MV-4-11 (cell line): ENCODE results near the gene LDB3.
A peak's percentile ranks its signal among the peaks of the same experiment; 100 is the strongest.
"Not testable (repeated sequence)": the region's sequence is repeated elsewhere in the genome, so short reads cannot be mapped to it uniquely, and the experiment has no call there.

Experiments used
- DNase-seq: peaks from one replicate; lab custom pipeline; 2025; lab: John Stamatoyannopoulos, UW

Gene LDB3

DNA sequence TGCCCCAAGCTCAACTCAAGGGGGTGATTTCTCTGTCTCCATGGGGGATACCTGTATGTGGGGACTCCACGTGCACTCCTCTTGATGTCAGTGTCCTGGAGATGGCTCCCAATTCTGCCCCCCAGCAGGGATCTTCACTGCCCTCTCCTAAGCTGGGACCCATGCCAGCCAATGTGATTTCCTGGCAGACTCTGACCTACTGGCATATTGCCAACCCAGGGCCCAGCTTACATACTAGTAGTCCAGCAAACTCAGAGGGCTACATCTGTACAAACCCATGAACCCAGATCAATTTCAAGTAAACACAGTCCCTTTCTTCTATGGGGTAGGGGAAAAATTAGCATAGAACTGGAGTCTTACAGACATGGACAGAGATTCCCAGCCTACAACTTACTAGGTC is 61.9 kb downstream of the LDB3 start:
- DNase-seq, result no peak

DNA sequence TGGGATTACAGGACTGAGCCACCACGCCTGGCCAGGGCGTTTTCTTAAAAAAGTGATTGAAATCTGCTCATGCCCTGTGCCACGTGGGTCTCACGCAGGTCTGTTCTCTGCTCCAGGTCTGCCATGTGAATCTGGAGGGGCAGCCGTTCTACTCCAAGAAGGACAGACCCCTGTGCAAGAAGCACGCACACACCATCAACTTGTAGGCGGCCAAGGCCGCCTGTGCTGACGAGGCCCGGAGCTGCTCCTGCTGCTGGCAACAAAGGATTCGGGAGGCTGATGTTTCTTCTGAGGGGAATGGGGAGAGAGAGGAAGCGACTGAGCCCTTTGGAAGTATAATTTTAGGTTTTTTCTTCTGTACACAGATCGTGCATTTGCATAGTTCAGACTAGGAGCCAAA is 64.5 kb downstream of the LDB3 start:
- no peak for DNase-seq

DNA sequence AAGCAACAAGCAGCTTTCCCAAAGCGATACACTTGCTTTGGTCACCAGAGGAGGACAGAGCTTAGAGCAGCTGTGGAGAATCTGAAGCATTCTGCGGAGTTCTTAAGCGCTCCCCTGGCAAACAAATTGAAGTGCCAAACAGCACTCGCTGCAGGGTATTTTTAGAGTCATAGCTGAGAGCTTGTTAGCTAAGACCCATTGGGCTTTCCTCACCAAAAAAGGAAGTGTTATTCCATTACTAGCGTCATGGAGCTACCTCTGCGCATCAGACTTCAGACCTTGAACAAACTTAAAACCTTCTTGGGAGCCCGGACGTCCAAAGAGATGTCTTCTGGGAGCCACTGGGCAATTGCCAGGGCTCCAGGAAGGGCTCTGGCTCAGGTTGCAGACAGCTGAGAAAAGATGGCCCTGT is 65.0 kb downstream of the LDB3 start:
- DNase-seq, result peak; percentile 24

DNA sequence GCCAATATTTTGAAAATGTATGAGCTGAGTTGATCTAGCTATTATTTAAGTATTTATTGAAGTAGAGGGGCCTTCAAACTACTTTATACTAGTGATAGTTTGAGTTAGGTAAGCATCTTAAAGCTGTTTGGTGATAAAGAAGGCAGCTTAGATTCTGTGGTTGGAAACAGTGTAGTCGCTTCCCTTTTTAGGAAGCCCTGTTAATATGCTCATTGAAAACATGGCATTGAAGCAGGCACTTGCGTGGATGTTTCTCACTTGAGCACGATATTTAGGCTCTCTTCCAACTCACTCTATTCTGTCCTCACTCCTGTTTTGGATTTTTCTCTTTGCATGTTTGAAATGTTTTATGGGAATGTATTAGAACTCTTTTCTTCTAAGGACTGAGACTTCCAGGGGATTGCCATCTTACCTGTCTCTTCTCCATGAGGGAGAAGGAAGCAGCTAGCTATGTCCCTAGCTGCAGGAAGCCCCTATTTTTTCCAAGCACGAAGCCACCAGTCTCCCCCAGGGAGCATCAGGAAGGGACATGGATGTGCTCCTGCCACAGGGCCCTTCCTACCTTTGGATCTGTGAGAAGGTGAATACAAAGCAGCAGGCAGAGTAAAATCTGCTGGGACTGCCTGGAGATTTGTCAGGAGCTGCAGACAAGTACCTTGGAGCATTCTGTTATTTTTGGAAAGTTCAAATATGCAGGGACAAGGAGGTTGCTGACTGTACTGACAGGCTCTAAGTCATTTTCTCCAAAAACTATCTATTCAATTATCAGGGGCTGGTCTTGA is 66.1 kb downstream of the LDB3 start:
- DNase-seq, result peak; percentile 74

DNA sequence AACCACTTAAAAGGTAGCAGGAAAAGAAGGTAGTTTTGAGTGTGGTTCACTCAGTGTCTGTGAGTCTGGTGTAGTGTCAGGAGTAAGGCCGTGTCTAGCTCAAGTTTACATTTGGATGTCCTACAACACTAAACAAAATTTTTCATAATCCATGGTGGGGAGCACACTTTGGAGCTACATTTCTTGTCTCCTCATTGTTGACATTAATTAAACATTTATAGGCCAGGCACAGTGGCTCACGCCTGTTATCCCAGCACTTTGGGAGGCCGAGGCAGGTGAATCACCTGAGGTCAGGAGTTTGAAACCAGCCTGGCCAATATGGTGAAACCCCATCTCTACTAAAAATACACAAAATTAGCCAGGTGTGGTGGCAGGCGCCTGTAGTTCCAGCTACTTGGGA is 67.0 kb downstream of the LDB3 start:
- not testable (repeated sequence) for DNase-seq

DNA sequence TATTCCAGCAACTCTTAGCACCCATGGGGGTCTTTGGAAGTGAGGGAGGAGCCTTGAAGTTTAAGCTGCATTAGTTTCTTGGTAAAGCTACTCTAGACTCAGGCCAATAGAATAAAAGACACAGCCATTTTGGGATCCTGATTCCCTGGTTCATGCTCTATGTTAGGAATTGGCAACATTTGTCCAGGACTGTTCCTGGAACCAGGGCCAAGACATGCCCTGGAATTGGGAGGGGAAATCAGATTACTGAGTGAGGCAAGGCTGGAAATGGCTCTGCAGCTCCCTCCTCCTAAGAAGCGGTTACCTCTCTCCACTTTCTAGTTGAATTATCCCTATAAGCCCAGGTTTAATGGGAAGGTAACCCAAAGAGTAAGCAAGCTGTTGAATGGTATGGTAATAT is 73.9 kb downstream of the LDB3 start:
- DNase-seq, result no peak

DNA sequence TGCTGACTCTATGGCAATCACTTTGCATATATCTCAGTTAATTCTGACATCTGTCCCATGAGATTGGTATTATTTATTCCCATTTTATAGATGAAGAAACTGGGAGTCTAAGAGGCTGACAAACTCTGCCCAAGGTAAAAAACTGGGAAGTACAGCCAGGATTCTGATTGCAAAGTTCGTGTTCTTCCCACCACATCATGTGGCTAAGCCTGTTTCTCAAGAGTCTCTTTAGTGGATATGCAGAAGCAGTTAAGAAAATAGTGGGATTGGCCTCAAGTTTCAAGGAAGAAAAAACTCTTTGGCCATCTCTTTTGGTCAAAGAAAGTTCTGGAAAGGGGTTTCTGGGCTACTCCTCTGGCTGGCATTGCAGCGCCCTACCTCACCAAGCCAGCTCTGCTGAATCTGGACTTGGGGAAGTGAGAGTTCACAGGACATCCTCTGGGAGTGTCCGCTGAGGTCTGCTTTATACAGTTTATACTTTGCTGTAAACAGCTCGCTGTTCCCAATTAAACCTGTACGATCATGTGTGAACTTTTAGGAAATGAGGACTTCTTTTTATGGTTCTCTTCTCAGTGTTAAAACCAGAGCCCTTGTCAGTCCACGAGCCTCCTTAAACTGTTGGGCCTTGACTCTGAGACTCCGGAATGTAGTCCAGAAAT is 75.9 kb downstream of the LDB3 start:
- DNase-seq, result no peak

DNA sequence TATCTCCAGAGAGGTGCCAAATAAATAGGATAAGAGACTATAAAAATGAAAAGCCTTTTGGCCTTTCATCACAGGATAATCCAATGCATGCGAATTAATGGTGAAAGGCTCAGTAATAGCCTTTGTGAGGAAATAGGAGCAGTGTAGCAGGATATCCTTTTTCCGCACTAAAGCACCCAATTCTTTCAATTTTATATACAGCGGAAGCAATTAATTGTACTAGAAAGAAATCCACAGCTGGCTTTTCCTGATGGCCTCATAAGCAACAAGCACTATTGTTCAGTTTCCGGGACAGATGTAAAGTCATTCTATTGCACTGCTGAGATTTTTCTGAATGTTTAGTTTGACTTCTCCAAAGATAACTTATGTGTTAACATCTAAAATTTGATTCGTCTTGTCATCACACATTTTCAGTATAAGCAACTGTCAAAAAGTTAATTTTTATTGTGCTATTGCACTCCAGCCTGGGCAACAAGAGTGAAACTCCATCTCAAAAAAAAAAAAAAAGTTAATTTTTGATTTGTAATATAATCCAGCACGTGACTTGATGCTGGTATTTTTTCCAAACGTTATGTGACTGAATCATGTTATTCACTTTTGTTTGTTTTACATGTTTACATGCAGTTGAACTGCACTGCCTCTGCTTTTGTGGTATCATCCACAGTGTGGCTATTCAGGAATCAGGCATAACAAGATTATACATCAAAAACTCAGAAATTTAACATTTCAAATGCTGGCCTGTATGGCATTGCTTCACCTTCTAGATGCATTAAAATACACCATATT is 79.7 kb downstream of the LDB3 start:
- DNase-seq, result no peak

DNA sequence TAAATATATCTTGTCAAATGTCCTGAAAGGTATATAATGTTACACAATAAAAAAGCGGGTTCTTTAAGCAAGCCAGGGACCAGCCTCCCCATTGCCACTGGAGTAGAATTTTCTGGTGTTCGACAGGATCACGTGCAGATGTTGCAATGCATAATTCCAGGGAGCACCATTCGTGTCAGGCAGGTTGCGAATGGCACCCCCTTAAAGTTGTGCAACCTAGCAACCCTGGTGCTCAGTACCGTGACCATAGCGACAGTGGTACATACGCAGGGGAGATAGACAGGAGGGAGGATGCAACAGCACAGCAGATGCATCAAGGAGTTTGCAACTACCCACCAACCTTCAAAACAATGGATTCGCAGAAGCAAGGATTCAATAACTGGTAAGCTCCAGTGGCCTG is 81.5 kb downstream of the LDB3 start:
- DNase-seq, result no peak

DNA sequence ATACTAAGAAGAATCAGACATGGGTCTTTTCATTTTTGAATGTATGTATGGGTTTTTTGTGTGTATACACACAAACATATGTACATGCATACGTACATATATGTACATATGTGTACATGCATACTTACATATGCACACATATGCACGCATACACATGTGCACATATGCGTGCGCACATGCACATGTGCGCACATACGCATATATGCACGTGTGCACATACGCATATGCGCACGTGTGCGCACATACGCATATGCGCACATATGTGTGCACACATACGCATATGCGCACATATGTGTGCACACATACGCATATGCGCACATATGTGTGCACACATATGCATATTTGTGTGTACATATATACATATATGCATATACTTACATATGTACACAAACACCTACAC is 83.2 kb downstream of the LDB3 start:
- DNase-seq, result no peak

DNA sequence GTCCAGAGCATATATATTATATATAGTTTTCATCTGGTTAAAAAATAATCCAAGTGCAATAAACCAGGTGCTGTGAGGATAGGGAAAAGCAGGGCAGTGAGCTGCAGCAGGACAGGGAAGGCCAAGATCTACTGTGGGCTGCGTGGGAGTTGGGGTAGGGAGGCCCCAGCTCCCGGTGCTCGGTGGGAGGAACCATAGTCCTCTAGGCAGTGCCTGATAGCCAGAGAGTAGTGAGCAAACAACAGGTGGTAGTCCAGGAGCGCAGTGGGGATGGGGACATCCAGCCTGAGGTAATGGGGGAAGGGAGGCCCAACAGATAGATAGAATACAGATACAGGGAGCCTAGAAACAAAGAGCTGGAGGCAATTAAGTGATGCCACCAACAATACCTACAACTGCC is 84.0 kb downstream of the LDB3 start:
- no peak for DNase-seq

DNA sequence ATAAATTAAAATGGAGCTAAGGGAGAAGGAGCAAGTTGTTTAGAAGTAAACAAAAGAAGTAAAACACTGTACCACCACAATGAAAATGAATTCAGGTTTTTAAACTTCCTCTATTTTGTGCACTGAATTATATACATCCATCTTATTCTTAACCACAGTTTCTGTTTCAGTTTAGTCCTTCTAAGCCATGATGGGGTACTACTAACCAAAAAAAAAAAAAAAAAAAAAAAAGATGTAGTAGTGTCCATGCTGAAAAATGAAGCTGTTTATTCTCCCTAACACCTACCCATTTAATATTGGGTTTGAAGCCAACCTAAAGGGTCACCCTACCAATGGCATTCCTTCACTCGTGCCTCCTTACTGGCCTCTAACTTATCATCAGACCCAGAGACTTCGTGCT is 84.7 kb downstream of the LDB3 start:
- DNase-seq, result peak; percentile 78

DNA sequence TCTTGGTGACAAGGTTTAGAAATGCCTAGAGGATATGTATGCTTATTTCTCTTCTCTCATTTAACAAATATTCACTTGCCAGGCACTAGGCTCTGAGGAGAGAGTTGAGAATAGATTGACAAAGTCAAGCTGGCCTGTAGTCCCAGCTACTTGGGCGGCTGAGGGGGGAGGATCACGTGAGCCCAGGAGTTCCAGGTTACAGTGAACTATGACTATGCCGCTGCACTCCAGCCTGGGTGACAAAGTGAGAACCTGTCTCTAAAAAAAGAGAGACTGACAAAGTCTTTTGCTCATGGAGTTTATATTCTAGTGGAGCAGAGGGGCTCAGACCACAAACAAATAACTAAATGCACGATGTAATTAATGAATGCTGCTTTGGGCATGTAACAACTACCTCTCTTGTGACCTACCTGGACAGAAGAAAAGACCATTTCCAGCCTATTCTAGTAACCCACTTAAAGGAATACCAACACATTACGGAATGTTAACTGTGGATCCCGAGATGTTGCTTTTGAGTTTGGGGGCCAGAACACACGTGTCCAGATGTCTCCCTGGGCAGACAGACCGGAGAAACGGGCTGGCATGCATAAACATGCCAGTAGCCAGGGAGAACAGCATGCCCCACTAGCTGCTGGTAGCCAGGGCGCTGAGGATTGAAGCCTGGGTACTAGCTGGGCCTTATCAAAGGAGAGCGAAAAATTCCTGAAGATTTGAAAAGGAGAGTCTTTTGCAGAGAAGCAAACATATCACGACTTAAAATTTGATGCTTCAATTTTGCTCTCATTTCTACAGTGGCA is 85.5 kb downstream of the LDB3 start:
- DNase-seq, result no peak

DNA sequence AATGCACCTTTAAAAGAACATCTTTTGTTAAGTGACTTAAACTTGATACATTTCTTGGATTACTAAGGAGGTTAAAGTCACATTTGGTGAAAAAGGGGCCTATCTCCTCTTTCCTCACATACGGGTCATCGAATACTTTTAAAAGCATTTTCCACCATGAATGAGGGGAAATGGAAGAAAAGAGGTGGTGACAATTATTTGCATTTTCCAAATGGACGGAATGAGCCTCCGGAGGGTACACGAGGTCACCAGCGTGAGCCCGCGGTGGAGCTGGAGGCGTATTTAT is 87.1 kb downstream of the LDB3 start:
- no peak for DNase-seq

DNA sequence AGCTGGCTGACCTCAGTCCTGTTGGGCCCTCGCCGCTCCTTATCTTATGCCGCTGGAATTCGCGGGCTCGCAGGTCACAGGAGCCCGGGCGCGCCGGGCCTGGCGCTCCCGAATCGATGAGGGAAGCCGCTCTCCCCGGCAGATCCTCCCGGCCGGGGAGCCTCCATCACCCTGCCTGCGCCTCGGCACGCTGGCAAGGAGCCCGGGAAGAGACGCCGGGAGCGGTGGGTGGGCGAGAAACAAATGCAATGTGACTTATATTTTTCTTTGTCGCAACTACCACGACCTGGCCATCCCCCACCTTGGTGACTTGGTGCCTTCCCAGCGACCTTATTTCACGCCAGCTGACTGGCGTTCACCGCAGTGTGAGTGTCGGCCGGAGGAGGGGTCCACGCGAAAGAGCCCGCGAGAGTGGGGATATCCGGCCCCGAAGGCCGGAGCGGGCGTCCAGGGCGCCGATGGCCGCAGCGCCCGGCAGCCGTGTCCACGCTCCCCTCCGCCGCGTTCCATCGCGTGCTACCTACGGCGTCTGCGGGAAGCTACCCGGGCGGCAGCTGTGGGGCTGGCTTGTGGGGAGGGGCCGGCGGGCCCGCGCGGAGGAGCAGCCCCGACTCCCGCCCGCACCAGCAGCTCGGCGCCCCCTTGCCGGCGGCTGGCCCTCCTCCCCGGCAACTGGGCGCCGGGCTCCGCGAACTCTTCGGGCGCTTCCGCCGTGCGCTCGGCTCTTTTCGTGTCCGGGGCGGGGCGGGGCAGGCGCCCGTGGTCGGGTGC is 87.6 kb downstream of the LDB3 start:
- peak; percentile 49 for DNase-seq

DNA sequence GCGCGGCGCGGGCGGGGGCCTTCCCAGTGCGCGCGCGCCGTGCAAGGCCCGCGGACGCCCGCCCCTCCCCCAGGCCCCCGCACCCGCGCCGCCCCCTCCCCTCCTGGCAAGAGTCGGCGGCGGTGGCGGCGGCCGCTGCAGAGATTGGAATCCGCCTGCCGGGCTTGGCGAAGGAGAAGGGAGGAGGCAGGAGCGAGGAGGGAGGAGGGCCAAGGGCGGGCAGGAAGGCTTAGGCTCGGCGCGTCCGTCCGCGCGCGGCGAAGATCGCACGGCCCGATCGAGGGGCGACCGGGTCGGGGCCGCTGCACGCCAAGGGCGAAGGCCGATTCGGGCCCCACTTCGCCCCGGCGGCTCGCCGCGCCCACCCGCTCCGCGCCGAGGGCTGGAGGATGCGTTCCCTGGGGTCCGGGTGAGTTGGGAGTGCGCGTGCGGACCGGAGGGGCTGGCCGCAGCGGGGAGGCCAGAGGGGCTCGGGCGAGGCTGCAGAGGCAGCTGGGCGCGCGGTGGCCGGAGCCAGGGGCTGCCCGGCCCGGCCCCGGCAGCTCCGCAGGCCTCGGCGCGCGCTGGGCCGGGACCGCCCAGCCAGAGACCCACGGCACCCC is 88.3 kb downstream of the LDB3 start, which contains the start of gene BMPR1A:
Gene BMPR1A, plus strand, starts transcription at position 109 of the 602 bp plus-strand sequence. CDS start 119,400 bp downstream, outside the sequence.
- DNase-seq, result no peak

DNA sequence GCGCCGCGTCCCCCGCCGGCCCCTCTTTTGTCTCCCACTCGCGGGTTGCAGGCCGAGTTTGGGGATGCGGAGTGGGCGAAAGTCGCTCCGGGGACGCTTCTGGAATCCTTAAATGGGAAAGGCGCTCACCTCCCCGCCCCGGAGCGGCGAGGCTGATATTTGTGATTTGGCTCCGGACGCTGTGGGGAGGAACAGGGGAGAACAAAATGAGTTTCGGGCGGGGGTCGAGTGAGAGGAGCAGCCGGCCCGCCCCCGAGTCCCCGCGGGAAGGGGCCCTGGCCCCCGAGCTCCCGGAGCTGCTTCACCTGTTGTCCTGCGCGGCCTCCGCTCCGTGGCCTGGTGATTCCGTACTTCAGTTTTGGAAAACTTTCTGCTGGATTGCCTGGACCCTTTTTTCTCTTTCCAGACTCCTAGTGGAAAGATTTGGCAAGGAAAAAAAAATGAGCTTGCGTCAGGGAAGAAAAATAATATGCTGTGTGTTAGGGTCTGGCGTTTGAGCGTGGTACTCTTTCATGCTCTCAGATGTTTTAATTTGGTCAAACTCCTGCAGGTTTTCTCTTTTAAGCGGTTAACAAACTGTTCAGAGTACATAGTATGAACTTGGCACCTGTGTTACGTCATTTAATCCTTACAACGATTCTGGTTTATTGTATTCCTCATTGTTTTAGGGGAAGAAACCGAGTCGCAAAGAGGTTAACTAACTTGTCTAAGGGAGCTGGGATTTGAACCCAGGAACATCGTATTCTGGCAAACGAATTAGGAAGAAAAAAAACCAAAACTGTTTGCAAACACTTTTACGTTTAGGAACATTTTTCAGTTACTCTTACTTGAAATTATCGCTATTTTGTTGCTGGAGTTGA is 89.0 kb downstream of the LDB3 start:
- DNase-seq, result no peak

DNA sequence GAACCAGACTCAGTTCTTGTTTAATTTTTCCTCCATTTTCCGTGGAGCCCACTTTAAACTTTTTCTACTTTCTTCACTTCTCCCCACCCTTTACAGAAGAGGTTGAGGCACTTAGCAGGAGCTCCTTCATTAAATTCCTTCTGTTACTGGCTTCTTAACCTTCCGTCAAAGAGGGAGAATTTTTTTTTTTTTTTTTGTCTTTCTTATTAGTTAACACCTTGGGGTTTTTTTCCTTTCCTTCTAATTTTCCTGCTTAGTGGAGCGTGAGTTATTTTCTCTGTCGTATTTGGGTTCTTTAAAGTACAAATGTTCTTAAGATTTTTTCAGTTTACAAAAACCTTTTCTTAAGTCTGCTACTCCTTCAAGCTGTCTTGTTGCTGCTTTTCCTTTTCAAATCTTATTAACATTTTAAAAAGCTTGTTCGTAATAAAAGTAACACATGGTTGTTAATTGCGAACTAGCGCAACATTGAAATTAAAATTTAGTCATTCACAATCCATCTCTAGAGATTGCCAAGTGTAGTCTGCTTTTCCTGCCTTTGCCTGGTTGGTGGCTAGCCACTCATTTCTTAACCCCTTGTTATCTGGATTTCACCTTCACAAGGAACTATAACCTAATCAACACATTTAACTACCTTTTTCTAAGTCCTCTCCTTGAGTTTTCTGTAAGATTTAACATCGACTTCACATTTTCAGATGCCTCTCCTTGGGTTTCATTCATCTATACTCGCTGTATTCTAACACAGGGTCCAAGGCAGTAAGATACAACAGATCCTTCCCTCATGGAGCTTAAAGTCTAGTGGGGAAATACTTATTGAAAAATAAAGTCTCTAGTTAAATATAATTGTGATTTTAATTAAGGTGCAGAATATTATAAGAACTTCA is 90.1 kb downstream of the LDB3 start:
- DNase-seq, result no peak

DNA sequence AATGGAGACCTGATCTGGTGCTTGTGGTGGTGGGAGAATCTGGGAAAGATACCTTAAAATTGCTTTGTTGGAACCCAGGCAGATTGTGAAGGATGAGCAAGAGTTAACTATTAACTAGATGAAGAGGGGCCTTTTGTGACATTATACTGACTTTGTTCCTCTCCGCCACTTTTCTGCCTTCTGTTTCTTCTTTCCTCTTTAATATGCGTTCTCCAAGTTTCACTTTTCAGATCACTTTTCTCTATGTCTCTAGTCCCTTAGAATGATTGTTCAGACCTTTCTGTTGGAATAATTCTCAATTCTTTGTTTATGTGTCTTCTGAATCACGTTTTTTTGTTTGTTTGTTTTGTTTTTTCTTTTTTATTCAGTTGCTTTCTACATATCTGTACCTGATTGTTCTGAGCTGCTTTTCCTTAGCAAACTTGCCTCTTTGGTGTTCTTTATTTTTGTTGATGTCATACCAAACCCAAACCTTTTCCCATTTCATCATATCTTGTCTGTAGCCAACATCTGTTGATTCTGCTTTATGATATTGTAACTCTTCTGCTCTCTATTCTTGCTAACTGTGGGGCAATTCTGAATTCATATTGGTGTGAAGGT is 90.9 kb downstream of the LDB3 start:
- peak; percentile 58 for DNase-seq
